A673 (cell line): ENCODE measurements around the gene LRP6. TPM values are rescaled to one million over a fixed set of nuclear protein-coding genes. Genes with fewer than 3 reads are reported as not detected.

Source experiments
- BruUV-seq: library from RNA; stranded (reverse); fragments of 400-500 nt; replicated peaks from 2 replicates; lab custom pipeline; 2021; lab: Mats Ljungman, UMichigan
- CTCF ChIA-PET: fragments of 300-600 bp; sonication (Branson Sonifier 250); formaldehyde crosslinking; loops from one replicate; lab custom pipeline; 2022; ENCODE audit warnings: antibody characterized with exemption; lab: Charles Lee
- POLR2A ChIA-PET: fragments of 300-600 bp; sonication (Branson Sonifier 250); formaldehyde crosslinking; loops from one replicate; lab custom pipeline; 2022; ENCODE audit warnings: antibody characterized with exemption; ENCODE audit not compliant: low non-redundant PET; lab: Charles Lee
- DNase-seq: peaks from one replicate; pipeline ENCODE4 v3.0.0-alpha.2; 2015; ENCODE audit warnings: low spot score
- H3K27ac ChIP-seq: fragments of 200-600 bp; sonication (generic); 2 replicates; pipeline ENCODE4 v1.5.1; 2016; ENCODE audit warnings: mixed run types, low read depth, mild to moderate bottlenecking, mixed read lengths, antibody characterized with exemption, low read length; ENCODE audit not compliant: poor library complexity, severe bottlenecking
- H3K27me3 ChIP-seq: fragments of 200-600 bp; sonication (generic); replicated peaks from 2 replicates; pipeline ENCODE4 v1.6.1; 2017; ENCODE audit warnings: mixed run types, low read depth, mild to moderate bottlenecking, mixed read lengths, antibody characterized with exemption, low read length; ENCODE audit not compliant: insufficient read depth, poor library complexity
- H3K36me3 ChIP-seq: fragments of 200-600 bp; sonication (generic); 2 replicates; pipeline ENCODE4 v1.6.1; 2016; ENCODE audit warnings: mixed run types, mild to moderate bottlenecking, mixed read lengths, antibody characterized with exemption, low read length; ENCODE audit not compliant: insufficient read depth, poor library complexity, severe bottlenecking
- H3K4me1 ChIP-seq: fragments of 200-600 bp; sonication (generic); 2 replicates; pipeline ENCODE4 v1.6.1; 2017; ENCODE audit warnings: mixed run types, mild to moderate bottlenecking, mixed read lengths, antibody characterized with exemption, low read length; ENCODE audit not compliant: insufficient read depth, poor library complexity, severe bottlenecking
- H3K4me3 ChIP-seq: fragments of 200-600 bp; sonication (generic); 2 replicates; pipeline ENCODE4 v1.5.1; 2016; ENCODE audit warnings: low read depth, mixed run types, mild to moderate bottlenecking, mixed read lengths, low read length; ENCODE audit not compliant: poor library complexity, severe bottlenecking
- H3K9me3 ChIP-seq: fragments of 200-600 bp; sonication (generic); 2 replicates; pipeline ENCODE4 v1.6.1; 2016; ENCODE audit warnings: mixed run types, low read depth, mild to moderate bottlenecking, mixed read lengths, antibody characterized with exemption, low read length; ENCODE audit not compliant: poor library complexity, severe bottlenecking
- CTCF ChIP-seq: fragments of 300-800, 200-600 bp; sonication (generic); conservative IDR thresholded peaks from 2 replicates; pipeline ENCODE4 v1.5.1; 2017; ENCODE audit warnings: low read depth, mild to moderate bottlenecking, antibody characterized with exemption, low read length, moderate library complexity, mixed read lengths
- EZH2 ChIP-seq: fragments of 200-600 bp; sonication (generic); IDR thresholded peaks from 2 replicates; pipeline ENCODE4 v1.6.1; 2017; ENCODE audit warnings: borderline replicate concordance, low read depth, mild to moderate bottlenecking, mixed read lengths, antibody characterized with exemption, low read length; ENCODE audit not compliant: poor library complexity, severe bottlenecking
- intact Hi-C: fragments of 100-400 bp; cut with micrococcal nuclease; formaldehyde crosslinking; loops from one replicate; pipeline ENCODE4 v1.10.0; 2022; ENCODE audit not compliant: unreplicated experiment
- total RNA-seq: library from RNA; stranded (reverse); gene quantifications from 2 replicates; pipeline ENCODE4 v1.2.3, GENCODE V29; 2021

Gene LRP6
- total RNA-seq, 1 experiment from 2014 or later, result 97.4 TPM

- no peak overlapping the region for H3K27ac ChIP-seq
- no peak overlapping the region for H3K4me3 ChIP-seq
- peaks cover 5% of the 10 kb centered on the region for H3K4me1 ChIP-seq
- intact Hi-C loops, result no loop called here
- no TSS peak for BruUV-seq
- no peaks in the 10 kb centered on the region for H3K27me3 ChIP-seq
- no peaks in the 10 kb centered on the region for H3K9me3 ChIP-seq
- ChIA-PET POLR2A (no interaction called here), CTCF (no interaction called here)
- no peak for TF ChIP-seq CTCF
- TF ChIP-seq EZH2, result no peak
- peaks cover 89% of the 10 kb centered on the region for H3K36me3 ChIP-seq
- DNase-seq, result no peak
Observed at GRCh38 chr12:12123036-12123604, 143.7 kb downstream of the LRP6 start.

GRCh38 chr12:12121061-12121460, 145.8 kb downstream of the LRP6 start:
- Histone ChIP-seq H3K27me3 (no peaks in the 10 kb centered on the region), H3K4me1 (no peaks in the 10 kb centered on the region), H3K36me3 (peaks cover 77% of the 10 kb centered on the region), H3K27ac (no peak overlapping the region), H3K9me3 (no peaks in the 10 kb centered on the region), H3K4me3 (no peak overlapping the region)
- intact Hi-C loops, result no loop called here
- TF ChIP-seq EZH2 (no peak), CTCF (no peak)
- CTCF ChIA-PET, result no interaction called here
- POLR2A ChIA-PET, result no interaction called here
- no peak for DNase-seq
- BruUV-seq, result no TSS peak

- Histone ChIP-seq H3K9me3 (no peaks in the 10 kb centered on the region), H3K4me3 (no peak overlapping the region), H3K4me1 (no peaks in the 10 kb centered on the region), H3K27me3 (no peaks in the 10 kb centered on the region), H3K36me3 (peaks cover 54% of the 10 kb centered on the region), H3K27ac (no peak overlapping the region)
- BruUV-seq, result no TSS peak
- POLR2A ChIA-PET, result no interaction called here
- intact Hi-C loops, result no loop called here
- no peak for DNase-seq
- TF ChIP-seq CTCF (no peak), EZH2 (no peak)
- CTCF ChIA-PET, result no interaction called here
Observed at GRCh38 chr12:12116677-12117076, 150.2 kb downstream of the LRP6 start.
